DOHH2 (cell line): ENCODE data around the gene SCRN2.

ENCODE experiments used
- CTCF ChIP-seq: fragments of 200-600 bp; sonication (generic); IDR thresholded peaks from one replicate; pipeline ENCODE4 v1.5.1; 2014; ENCODE audit warnings: antibody characterized with exemption, mild to moderate bottlenecking, low read depth, low read length; ENCODE audit not compliant: poor library complexity, severe bottlenecking
- EZH2phosphoT487 ChIP-seq: fragments of 200-600 bp; sonication (generic); IDR thresholded peaks from 2 replicates; pipeline ENCODE4 v1.6.1; 2017; ENCODE audit warnings: borderline replicate concordance, mild to moderate bottlenecking, antibody characterized with exemption, low read length, moderate library complexity, mixed read lengths

GRCh38 chr17:47851764-47852112 is 10.7 kb upstream of the SCRN2 start:
- TF ChIP-seq EZH2phosphoT487 (no peak), CTCF (no peak)
